HEK293T (cell line): Measurements from ENCODE around the gene PKM.

Experiments used
- BHLHE40 ChIP-seq: fragments of 450-650 bp; IDR thresholded peaks from 2 replicates; pipeline ENCODE4 v1.6.1; 2016; ENCODE audit warnings: mild to moderate bottlenecking, moderate library complexity, borderline replicate concordance
- ELF4 ChIP-seq: fragments of 450-650 bp; IDR thresholded peaks from 2 replicates; pipeline ENCODE4 v1.6.1; 2017; ENCODE audit warnings: antibody characterized with exemption
- FOXK2 ChIP-seq: fragments of 450-650 bp; IDR thresholded peaks from 2 replicates; pipeline ENCODE4 v1.6.1; 2016; ENCODE audit warnings: mild to moderate bottlenecking
- L3MBTL2 ChIP-seq: fragments of 450-650 bp; conservative IDR thresholded peaks from 2 replicates; pipeline ENCODE4 v1.6.1; 2016; ENCODE audit warnings: mild to moderate bottlenecking
- LEF1 ChIP-seq: fragments of 450-650 bp; IDR thresholded peaks from 2 replicates; pipeline ENCODE4 v1.6.1; 2017; ENCODE audit warnings: mild to moderate bottlenecking, borderline replicate concordance
- PKNOX1 ChIP-seq: fragments of 450-650 bp; IDR thresholded peaks from 2 replicates; pipeline ENCODE4 v1.6.1; 2016

- TF ChIP-seq FOXK2 (no peak), ELF4 (no peak), L3MBTL2 (no peak), LEF1 (no peak), BHLHE40 (no peak), PKNOX1 (no peak)
Measured at GRCh38 chr15:72220687-72221086, 10.3 kb downstream of the PKM start.
